Ishikawa (cell line): ENCODE results near the gene PRKCB.

Experiments
- CREB1 ChIP-seq: IDR thresholded peaks from 2 replicates; pipeline ENCODE4 v1.6.1; 2012; ENCODE audit warnings: low read depth
- EP300 ChIP-seq: IDR thresholded peaks from 2 replicates; pipeline ENCODE4 v1.6.1; 2012; ENCODE audit warnings: borderline replicate concordance
- RAD21 ChIP-seq: IDR thresholded peaks from 2 replicates; pipeline ENCODE4 v1.6.1; 2012; ENCODE audit warnings: low read depth
- TAF1 ChIP-seq: IDR thresholded peaks from 2 replicates; pipeline ENCODE4 v1.6.1; 2012; ENCODE audit warnings: low read depth, mild to moderate bottlenecking
- TCF12 ChIP-seq: IDR thresholded peaks from 2 replicates; pipeline ENCODE4 v1.6.1; 2012; ENCODE audit warnings: low read depth
- ZBTB7A ChIP-seq: IDR thresholded peaks from 2 replicates; pipeline ENCODE4 v1.6.1; 2012; ENCODE audit warnings: low read depth

DNA sequence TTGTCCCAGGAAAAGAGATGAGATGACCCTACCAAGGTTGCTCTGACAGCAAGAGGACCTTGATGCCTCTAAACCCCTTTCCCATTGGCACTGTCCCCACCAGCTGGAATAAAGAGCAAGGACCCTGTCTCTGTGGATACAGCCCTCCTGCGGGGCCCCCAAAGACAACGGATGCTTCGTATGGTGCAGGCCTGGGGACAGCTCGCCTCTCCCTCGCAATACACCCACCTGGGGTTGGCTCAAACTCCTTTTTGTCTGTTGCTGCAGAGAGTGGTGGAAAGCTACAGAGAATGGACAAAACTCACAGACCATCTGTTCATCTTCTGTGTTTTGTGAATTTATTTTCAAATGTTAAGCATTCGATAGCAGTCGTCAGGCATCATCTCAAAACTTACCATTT is 392.7 kb downstream of the PRKCB start:
- TF ChIP-seq TCF12: no peak
- TF ChIP-seq RAD21: no peak
- no peak for TF ChIP-seq ZBTB7A
- TF ChIP-seq EP300: no peak
- TF ChIP-seq CREB1: no peak
- TF ChIP-seq TAF1: no peak
